IgD-negative memory B cell (primary cell): Measurements from ENCODE around the gene SERAC1. TPM values are rescaled to one million over a fixed set of nuclear protein-coding genes. Genes with fewer than 3 reads are reported as not detected.

Experiments
- H3K27ac Mint-ChIP-seq, 3 donors: one replicate each; pipeline ENCODE4 v1.8.0; 2020 to 2022; ENCODE audit warnings: mild to moderate bottlenecking in 3 of 3, mixed read lengths in 3 of 3, moderate library complexity in 1 of 3
- H3K27me3 Mint-ChIP-seq: one replicate; pipeline ENCODE4 v1.8.0; 2021; ENCODE audit warnings: mixed read lengths
- H3K36me3 Mint-ChIP-seq: one replicate; pipeline ENCODE4 v1.8.0; 2020; ENCODE audit warnings: mild to moderate bottlenecking, mixed read lengths
- H3K4me1 Mint-ChIP-seq, 3 donors: one replicate each; pipeline ENCODE4 v1.8.0; 2020 to 2022; ENCODE audit warnings: mixed read lengths in 3 of 3, mild to moderate bottlenecking in 1 of 3
- H3K4me3 Mint-ChIP-seq, 4 donors: one replicate each; pipeline ENCODE4 v1.8.0; 2020 to 2022; ENCODE audit warnings: mild to moderate bottlenecking in 4 of 4, mixed read lengths in 4 of 4, moderate library complexity in 3 of 4
- H3K9me3 Mint-ChIP-seq, 3 donors: one replicate each; pipeline ENCODE4 v1.8.0; 2020 to 2021; ENCODE audit warnings: mixed read lengths in 3 of 3, mild to moderate bottlenecking in 1 of 3
- polyA plus RNA-seq: library from polyadenylated mRNA; unstranded; fragments of 300-500 nt; fragmentation: Illumina TruSeq; gene quantifications from one replicate; pipeline ENCODE4 v1.2.3, GENCODE V29; 2021

The SERAC1 gene
- polyA plus RNA-seq, 1 donor from 2014 or later, result 2.1 TPM

DNA sequence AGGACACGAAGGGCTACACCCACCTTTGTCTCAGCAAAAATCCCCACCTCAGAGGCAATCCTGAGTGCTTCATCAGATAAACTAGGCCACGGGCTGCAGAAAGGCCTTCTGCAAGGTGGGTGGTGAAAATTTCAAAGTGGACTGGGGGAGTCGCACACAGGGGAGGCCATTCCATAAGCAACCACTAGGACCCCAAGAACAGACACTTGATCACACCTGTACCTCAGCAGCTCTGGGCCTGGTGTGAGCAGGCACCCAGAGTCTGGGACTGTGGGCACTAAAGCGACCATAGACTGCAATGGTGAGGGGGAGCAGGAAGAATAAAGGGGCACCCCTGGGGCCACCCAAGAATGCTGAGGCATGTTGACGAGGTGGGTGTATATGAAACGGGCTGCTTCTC, 52.6 kb downstream of the SERAC1 start:
- H3K27me3 Mint-ChIP-seq, result no peaks in the 10 kb centered on the region
- H3K4me3 Mint-ChIP-seq, result no peak overlapping the region
- no peak overlapping the region for H3K27ac Mint-ChIP-seq
- no peaks in the 10 kb centered on the region for H3K4me1 Mint-ChIP-seq
- peaks cover 5% of the 10 kb centered on the region for H3K36me3 Mint-ChIP-seq
- no peaks in the 10 kb centered on the region for H3K9me3 Mint-ChIP-seq

- no peak overlapping the region for H3K27ac Mint-ChIP-seq
- H3K4me3 Mint-ChIP-seq, result no peak overlapping the region
- no peaks in the 10 kb centered on the region for H3K27me3 Mint-ChIP-seq
- peaks cover 4% of the 10 kb centered on the region for H3K36me3 Mint-ChIP-seq
- no peaks in the 10 kb centered on the region for H3K4me1 Mint-ChIP-seq
- H3K9me3 Mint-ChIP-seq, result no peaks in the 10 kb centered on the region
Observed at GRCh38 chr6:158115102-158115501, 53.0 kb downstream of the SERAC1 start.

DNA sequence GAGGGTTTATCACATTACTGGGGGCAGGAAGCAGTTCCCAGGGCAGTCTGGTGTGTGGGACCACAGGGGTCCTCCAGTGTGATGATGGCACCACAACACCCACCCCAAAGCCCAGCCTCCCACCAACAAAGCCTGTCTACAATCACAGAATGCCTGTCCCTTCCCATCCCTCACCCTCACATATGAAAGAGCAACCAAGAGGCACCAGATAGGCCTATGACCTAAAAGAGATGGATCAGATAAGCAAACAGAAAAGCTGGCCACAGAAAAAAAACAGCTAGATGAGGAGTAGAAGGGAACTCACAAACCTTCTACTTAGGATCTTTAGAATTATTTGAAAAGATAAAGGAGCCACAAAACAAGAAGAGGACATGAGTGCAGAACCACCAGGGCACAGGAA, 54.3 kb downstream of the SERAC1 start:
- H3K27me3 Mint-ChIP-seq, result no peaks in the 10 kb centered on the region
- H3K9me3 Mint-ChIP-seq, result no peaks in the 10 kb centered on the region
- H3K4me1 Mint-ChIP-seq, result no peaks in the 10 kb centered on the region
- no peak overlapping the region for H3K4me3 Mint-ChIP-seq
- H3K36me3 Mint-ChIP-seq, result peaks cover 4% of the 10 kb centered on the region
- no peak overlapping the region for H3K27ac Mint-ChIP-seq

DNA sequence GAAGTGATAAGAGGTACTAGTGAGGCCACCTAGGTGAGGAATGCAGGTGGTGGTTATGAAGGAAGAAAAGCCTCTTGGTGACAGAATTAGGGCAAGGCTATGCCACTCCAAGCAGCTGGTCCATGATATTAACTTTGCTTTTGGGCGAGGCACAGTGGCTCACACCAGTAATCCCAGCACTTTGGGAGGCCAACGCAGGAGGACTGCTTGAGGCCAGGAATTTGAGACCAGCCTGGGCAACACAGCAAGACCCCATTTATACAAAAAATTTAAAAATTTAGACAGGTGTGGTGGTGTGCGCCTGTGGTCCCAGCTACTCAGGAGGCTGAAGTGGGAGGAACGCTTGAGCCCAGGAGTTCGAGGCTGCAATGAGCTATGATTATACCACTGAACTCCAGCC, 56.1 kb downstream of the SERAC1 start:
- Mint-ChIP-seq H3K27me3 (no peaks in the 10 kb centered on the region), H3K4me3 (no peak overlapping the region), H3K36me3 (peaks cover 4% of the 10 kb centered on the region), H3K27ac (no peak overlapping the region), H3K4me1 (no peaks in the 10 kb centered on the region), H3K9me3 (no peaks in the 10 kb centered on the region)

GRCh38 chr6:158110986-158111385, 57.1 kb downstream of the SERAC1 start:
- peaks cover 4% of the 10 kb centered on the region for H3K36me3 Mint-ChIP-seq
- H3K4me1 Mint-ChIP-seq, result no peaks in the 10 kb centered on the region
- H3K4me3 Mint-ChIP-seq, result no peak overlapping the region
- H3K27ac Mint-ChIP-seq, result no peak overlapping the region
- H3K9me3 Mint-ChIP-seq, result no peaks in the 10 kb centered on the region
- no peaks in the 10 kb centered on the region for H3K27me3 Mint-ChIP-seq

DNA sequence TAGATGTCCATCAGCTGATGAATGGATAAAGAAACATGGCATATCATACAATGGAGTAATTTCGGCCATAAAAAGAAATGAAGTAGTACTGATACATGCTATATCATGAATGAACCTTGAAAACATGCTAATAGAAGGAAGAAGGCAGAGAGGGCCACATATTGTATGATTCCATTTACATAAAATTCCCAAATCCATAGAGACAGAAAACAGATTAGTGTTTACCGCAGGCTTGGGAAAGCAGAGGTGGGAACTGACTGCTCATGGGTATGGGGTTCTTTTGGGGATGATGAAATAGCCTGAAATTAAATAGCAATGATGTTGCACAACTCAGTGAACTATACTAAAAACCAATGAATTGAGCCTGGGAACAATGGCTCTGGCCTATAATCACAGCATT, 58.3 kb downstream of the SERAC1 start:
- Mint-ChIP-seq H3K27me3 (no peaks in the 10 kb centered on the region), H3K4me3 (no peak overlapping the region), H3K4me1 (no peaks in the 10 kb centered on the region), H3K36me3 (peaks cover 4% of the 10 kb centered on the region), H3K9me3 (no peaks in the 10 kb centered on the region), H3K27ac (no peak overlapping the region)

DNA sequence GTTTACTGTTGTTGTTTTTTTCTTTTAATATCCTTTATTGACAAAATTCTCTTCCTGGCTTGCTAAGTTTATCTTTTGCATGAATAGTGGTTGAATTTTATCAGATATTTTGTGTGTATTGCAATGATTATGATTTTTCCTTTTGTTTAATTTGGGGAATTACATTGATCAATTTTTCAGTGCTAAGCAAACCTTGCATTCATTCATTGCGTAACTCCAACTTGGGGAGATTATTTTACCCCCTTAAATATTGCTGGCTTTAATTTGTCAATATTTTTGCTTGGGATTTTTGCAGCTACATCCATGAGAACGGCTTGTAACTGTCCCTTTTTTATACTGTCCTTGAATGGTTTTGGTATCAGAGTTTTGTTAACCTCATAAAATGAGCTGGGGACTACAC, 63.4 kb downstream of the SERAC1 start:
- no peak overlapping the region for H3K4me3 Mint-ChIP-seq
- H3K27me3 Mint-ChIP-seq, result no peaks in the 10 kb centered on the region

DNA sequence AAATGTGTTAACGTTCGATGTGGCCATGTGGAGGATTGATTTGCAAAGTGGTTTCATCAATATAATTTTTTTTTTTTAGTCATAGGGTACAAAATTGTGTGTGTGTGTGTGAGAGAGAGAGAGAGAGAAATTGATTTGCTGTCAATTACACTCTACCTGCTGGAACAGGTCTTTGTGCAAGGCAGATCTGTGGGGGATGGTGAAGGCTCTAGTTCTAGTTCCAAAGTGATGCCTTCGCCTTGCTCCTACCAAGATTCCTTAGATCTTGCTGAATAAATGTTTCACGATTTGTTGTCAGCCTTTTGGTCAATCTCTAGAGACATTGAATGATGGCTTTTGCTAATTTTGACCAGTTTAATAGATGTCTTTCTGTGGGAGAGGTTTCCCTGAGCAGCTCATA, 64.8 kb downstream of the SERAC1 start:
- H3K4me3 Mint-ChIP-seq, result no peak overlapping the region
- peaks cover 3% of the 10 kb centered on the region for H3K36me3 Mint-ChIP-seq
- H3K4me1 Mint-ChIP-seq, result no peaks in the 10 kb centered on the region
- no peaks in the 10 kb centered on the region for H3K27me3 Mint-ChIP-seq
- H3K9me3 Mint-ChIP-seq, result no peaks in the 10 kb centered on the region
- H3K27ac Mint-ChIP-seq, result no peak overlapping the region

More for the DNA sequence above, 63.4 kb downstream of the SERAC1 start:
- no peaks in the 10 kb centered on the region for H3K4me1 Mint-ChIP-seq
- no peak overlapping the region for H3K27ac Mint-ChIP-seq
- H3K36me3 Mint-ChIP-seq, result no peaks in the 10 kb centered on the region
- no peaks in the 10 kb centered on the region for H3K9me3 Mint-ChIP-seq

- Mint-ChIP-seq H3K9me3 (no peaks in the 10 kb centered on the region), H3K4me1 (no peaks in the 10 kb centered on the region), H3K27ac (peak overlapping the region in 1 of 3 donors; percentile 35), H3K4me3 (peak overlapping the region in 1 of 4 donors; percentile 24), H3K27me3 (no peaks in the 10 kb centered on the region), H3K36me3 (peaks cover 19% of the 10 kb centered on the region)
Observed at GRCh38 chr6:158095671-158096070, 72.4 kb downstream of the SERAC1 start.

- H3K27ac Mint-ChIP-seq, result no peak overlapping the region
Observed at GRCh38 chr6:158095031-158095430, 73.0 kb downstream of the SERAC1 start.

DNA sequence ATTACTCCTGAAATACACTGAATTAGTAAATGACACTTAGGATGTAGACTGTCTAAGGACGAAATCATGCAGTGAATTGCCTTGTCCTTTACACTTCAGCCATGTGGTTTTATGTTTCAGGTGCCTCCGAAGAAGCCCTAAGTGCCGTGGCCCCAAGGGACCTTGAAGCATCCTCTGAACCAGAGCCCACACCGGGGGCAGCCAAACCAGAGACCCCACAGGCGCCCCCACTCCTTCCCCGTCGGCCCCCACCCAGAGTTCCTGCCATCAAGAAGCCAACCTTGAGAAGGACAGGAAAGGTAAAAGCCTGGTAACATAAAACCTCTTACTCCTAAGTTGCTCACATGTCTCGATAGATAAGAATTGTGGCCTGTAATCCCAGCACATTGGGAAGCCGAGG, 75.3 kb downstream of the SERAC1 start:
- H3K27me3 Mint-ChIP-seq, result no peaks in the 10 kb centered on the region
- no peak overlapping the region for H3K4me3 Mint-ChIP-seq
- H3K9me3 Mint-ChIP-seq, result no peaks in the 10 kb centered on the region
- H3K36me3 Mint-ChIP-seq, result peaks cover 15% of the 10 kb centered on the region
- no peak overlapping the region for H3K27ac Mint-ChIP-seq
- H3K4me1 Mint-ChIP-seq, result no peaks in the 10 kb centered on the region

More at GRCh38 chr6:158095031-158095430, 73.0 kb downstream of the SERAC1 start:
- Mint-ChIP-seq H3K36me3 (peaks cover 19% of the 10 kb centered on the region), H3K9me3 (no peaks in the 10 kb centered on the region), H3K4me1 (no peaks in the 10 kb centered on the region), H3K27me3 (no peaks in the 10 kb centered on the region), H3K4me3 (no peak overlapping the region)

DNA sequence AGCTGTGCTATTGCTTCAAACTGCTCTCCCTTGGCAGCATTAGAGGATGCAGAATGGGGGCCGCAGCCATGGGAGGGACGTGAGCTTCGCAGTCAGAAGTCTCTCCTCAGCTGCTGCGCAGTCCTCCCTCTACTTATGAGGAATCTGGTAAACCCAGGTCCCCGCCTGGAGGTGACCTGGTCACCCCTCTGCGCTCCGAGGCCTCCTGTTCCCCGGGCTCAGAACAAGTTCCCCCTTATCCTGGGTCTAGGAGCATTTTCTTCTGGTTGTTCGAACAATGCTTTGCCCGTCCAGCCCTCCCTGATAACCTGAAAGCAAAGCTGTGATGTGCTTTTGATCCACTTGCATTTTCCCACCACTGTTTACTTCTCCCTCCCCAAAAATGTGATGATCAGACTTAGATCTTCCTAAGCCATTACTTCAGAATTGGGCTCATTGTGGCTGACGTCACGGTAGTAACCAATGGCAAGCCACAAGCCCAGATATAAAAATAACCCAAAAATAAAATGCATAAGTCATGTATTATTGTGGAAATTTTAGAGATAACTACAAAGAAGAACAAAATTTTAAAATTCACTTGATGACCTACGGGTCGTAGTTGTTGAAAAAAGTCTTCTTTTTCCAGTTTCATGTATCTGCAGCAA, 80.7 kb downstream of the SERAC1 start:
- Mint-ChIP-seq H3K9me3 (no peaks in the 10 kb centered on the region), H3K36me3 (peaks cover 10% of the 10 kb centered on the region), H3K27me3 (no peaks in the 10 kb centered on the region), H3K4me1 (no peaks in the 10 kb centered on the region), H3K27ac (peak overlapping the region in 1 of 3 donors; percentile 71), H3K4me3 (no peak overlapping the region)

DNA sequence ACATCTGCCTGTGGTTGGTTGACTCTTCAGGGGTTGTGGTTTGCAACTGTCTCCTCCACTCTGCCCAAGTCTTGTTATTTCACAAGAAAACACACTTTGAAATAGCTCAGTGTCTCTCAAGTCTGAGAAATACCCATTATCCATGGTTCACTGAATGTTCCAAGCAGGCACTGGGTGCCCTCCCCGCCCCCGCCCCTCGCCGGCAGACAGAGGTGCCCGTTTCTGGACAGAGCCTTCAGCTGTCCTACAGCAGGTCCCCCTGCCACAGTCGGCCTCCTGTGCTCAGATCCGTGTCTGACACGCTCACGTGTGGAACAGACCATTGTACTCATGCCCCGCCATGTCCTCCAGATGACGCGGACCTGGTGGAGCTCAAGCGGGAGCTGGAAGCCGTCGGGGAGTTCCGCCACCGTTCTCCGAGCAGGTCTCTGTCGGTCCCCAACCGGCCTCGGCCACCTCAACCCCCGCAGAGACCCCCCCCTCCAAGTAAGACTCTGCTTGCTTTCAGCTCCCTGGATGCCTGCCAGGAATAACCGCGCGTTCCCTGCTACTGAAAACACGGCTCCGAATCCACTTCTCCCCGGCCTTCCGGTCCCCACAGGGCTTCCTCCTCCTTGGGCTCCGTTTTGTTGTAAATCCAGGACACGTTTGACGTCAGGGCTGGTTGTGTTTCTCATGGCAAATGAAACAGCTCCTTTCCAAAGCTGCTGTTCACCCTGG, 81.4 kb downstream of the SERAC1 start:
- Mint-ChIP-seq H3K9me3 (no peaks in the 10 kb centered on the region), H3K27me3 (no peaks in the 10 kb centered on the region), H3K36me3 (peaks cover 10% of the 10 kb centered on the region), H3K4me1 (no peaks in the 10 kb centered on the region), H3K4me3 (no peak overlapping the region), H3K27ac (no peak overlapping the region)

- no peaks in the 10 kb centered on the region for H3K9me3 Mint-ChIP-seq
- H3K4me3 Mint-ChIP-seq, result no peak overlapping the region
- H3K27ac Mint-ChIP-seq, result no peak overlapping the region
- H3K36me3 Mint-ChIP-seq, result peaks cover 10% of the 10 kb centered on the region
- no peaks in the 10 kb centered on the region for H3K27me3 Mint-ChIP-seq
- H3K4me1 Mint-ChIP-seq, result no peaks in the 10 kb centered on the region
Observed at GRCh38 chr6:158086054-158086503, 82.0 kb downstream of the SERAC1 start.

- peaks cover 14% of the 10 kb centered on the region for H3K36me3 Mint-ChIP-seq
- H3K9me3 Mint-ChIP-seq, result no peaks in the 10 kb centered on the region
- no peak overlapping the region for H3K27ac Mint-ChIP-seq
- no peaks in the 10 kb centered on the region for H3K27me3 Mint-ChIP-seq
- no peaks in the 10 kb centered on the region for H3K4me1 Mint-ChIP-seq
- H3K4me3 Mint-ChIP-seq, result no peak overlapping the region
Observed at GRCh38 chr6:158085261-158086053, 82.6 kb downstream of the SERAC1 start.
